ENCODE measurements around the gene IRF7. TPM values are rescaled to one million over a fixed set of nuclear protein-coding genes. Genes with fewer than 3 reads are reported as not detected.

Gene IRF7
- total RNA-seq, 1 experiment from 2014 or later = 9.5 TPM

- H3K27me3 Mint-ChIP-seq (ENCODE audit: insufficient read depth, unreplicated experiment) = no peaks in the 10 kb centered on the region
- peaks cover 13% of the 10 kb centered on the region for H3K36me3 Mint-ChIP-seq (ENCODE audit: insufficient read depth, unreplicated experiment)
- ChIA-PET CTCF (no interaction called here), POLR2A (no interaction called here)
- H3K4me3 Mint-ChIP-seq (ENCODE audit: unreplicated experiment) = no peak overlapping the region
- TF ChIP-seq CTCF (IDR thresholded peaks at IDR 0.05; ENCODE audit: unreplicated experiment) = no peak
- no peak overlapping the region for H3K27ac Mint-ChIP-seq (ENCODE audit: low read depth, unreplicated experiment)
- no peaks in the 10 kb centered on the region for H3K9me3 Mint-ChIP-seq (ENCODE audit: unreplicated experiment)
- no peaks in the 10 kb centered on the region for H3K4me1 Mint-ChIP-seq (ENCODE audit: insufficient read depth, unreplicated experiment)
- DNase-seq (ENCODE audit: unreplicated experiment) = no peak
- intact Hi-C loops (cut with micrococcal nuclease) = no loop called here
- no TSS peak for BruUV-seq (replicated peaks)
Measured at GRCh38 chr11:620201-620600, 4.5 kb upstream of the IRF7 start.

GRCh38 chr11:619628-620050, 3.9 kb upstream of the IRF7 start:
- no TSS peak for BruUV-seq (replicated peaks)

GRCh38 chr11:618856-619627, 3.3 kb upstream of the IRF7 start:
- no TSS peak for BruUV-seq (replicated peaks)
- no peaks in the 10 kb centered on the region for H3K9me3 Mint-ChIP-seq (ENCODE audit: unreplicated experiment)
- ChIA-PET CTCF (no interaction called here), POLR2A (no interaction called here)
- no peak overlapping the region for H3K4me3 Mint-ChIP-seq (ENCODE audit: unreplicated experiment)
- DNase-seq (ENCODE audit: unreplicated experiment) = no peak
- H3K27ac Mint-ChIP-seq (ENCODE audit: low read depth, unreplicated experiment) = no peak overlapping the region
- no peak for TF ChIP-seq CTCF (IDR thresholded peaks at IDR 0.05; ENCODE audit: unreplicated experiment)
- H3K4me1 Mint-ChIP-seq (ENCODE audit: insufficient read depth, unreplicated experiment) = peaks cover 6% of the 10 kb centered on the region
- H3K36me3 Mint-ChIP-seq (ENCODE audit: insufficient read depth, unreplicated experiment) = peaks cover 17% of the 10 kb centered on the region
- intact Hi-C loops (cut with micrococcal nuclease) = loop anchor here (10.0 kb wide), 1 partner anchor 54 kb away; the partner anchor contains the start of genes LMNTD2 and RASSF7
- no peaks in the 10 kb centered on the region for H3K27me3 Mint-ChIP-seq (ENCODE audit: insufficient read depth, unreplicated experiment)

More at GRCh38 chr11:619628-620050, 3.9 kb upstream of the IRF7 start:
- H3K27me3 Mint-ChIP-seq (ENCODE audit: insufficient read depth, unreplicated experiment) = no peaks in the 10 kb centered on the region
- no peak for DNase-seq (ENCODE audit: unreplicated experiment)
- H3K4me3 Mint-ChIP-seq (ENCODE audit: unreplicated experiment) = no peak overlapping the region
- ChIA-PET CTCF (no interaction called here), POLR2A (no interaction called here)
- no peaks in the 10 kb centered on the region for H3K4me1 Mint-ChIP-seq (ENCODE audit: insufficient read depth, unreplicated experiment)
- H3K9me3 Mint-ChIP-seq (ENCODE audit: unreplicated experiment) = no peaks in the 10 kb centered on the region
- no peak overlapping the region for H3K27ac Mint-ChIP-seq (ENCODE audit: low read depth, unreplicated experiment)
- TF ChIP-seq CTCF (IDR thresholded peaks at IDR 0.05; ENCODE audit: unreplicated experiment) = no peak
- H3K36me3 Mint-ChIP-seq (ENCODE audit: insufficient read depth, unreplicated experiment) = peaks cover 13% of the 10 kb centered on the region
- intact Hi-C loops (cut with micrococcal nuclease) = loop anchor here (10.0 kb wide), 1 partner anchor 55 kb away; the partner anchor contains the start of genes LMNTD2 and RASSF7

- intact Hi-C loops (cut with micrococcal nuclease) = loop anchor here (10.0 kb wide), 1 partner anchor 53 kb away; the partner anchor contains the start of genes LMNTD2 and RASSF7
- POLR2A ChIA-PET = interaction anchor here (0.6 kb wide), 1 partner anchor 322 kb away, joined by 4 read pairs; no protein-coding TSS in a partner anchor
- H3K27me3 Mint-ChIP-seq (ENCODE audit: insufficient read depth, unreplicated experiment) = no peaks in the 10 kb centered on the region
- CTCF ChIA-PET = no interaction called here
- no TSS peak for BruUV-seq (replicated peaks)
- peaks cover 6% of the 10 kb centered on the region for H3K4me1 Mint-ChIP-seq (ENCODE audit: insufficient read depth, unreplicated experiment)
- H3K4me3 Mint-ChIP-seq (ENCODE audit: unreplicated experiment) = no peak overlapping the region
- H3K9me3 Mint-ChIP-seq (ENCODE audit: unreplicated experiment) = no peaks in the 10 kb centered on the region
- peaks cover 25% of the 10 kb centered on the region for H3K36me3 Mint-ChIP-seq (ENCODE audit: insufficient read depth, unreplicated experiment)
- no peak for DNase-seq (ENCODE audit: unreplicated experiment)
- H3K27ac Mint-ChIP-seq (ENCODE audit: low read depth, unreplicated experiment) = no peak overlapping the region
- TF ChIP-seq CTCF (IDR thresholded peaks at IDR 0.05; ENCODE audit: unreplicated experiment) = no peak
Measured at GRCh38 chr11:617912-618682, 2.3 kb upstream of the IRF7 start.

Measured in MCF 10A (cell line).